ENCODE measurements around the gene KIF9.

- TF ChIP-seq POLR2AphosphoS5 (IDR thresholded peaks at IDR 0.05) (peak in 1 of 3 donors; percentile 33), CTCF (IDR thresholded peaks at IDR 0.05) (no peak), EP300 (IDR thresholded peaks at IDR 0.05) (no peak)
These were observed 15.7 kb downstream of the KIF9 start for GRCh38 chr3:47266709-47267489.
